ENCODE data around the gene IRF2BP1. TPM values are rescaled to one million over a fixed set of nuclear protein-coding genes. Genes with fewer than 3 reads are reported as not detected.

The IRF2BP1 gene
- total and polyA plus RNA-seq, 2 of the 13 experiments (the other 11 are each of a cell fraction or from before 2014, with no cell fraction given): 4.3 to 14.3 TPM

GRCh38 chr19:45927565-45928261 lies 41.8 kb upstream of the IRF2BP1 start (continued):
- TF ChIP-seq MLLT10 (CRISPR knock-in tag; IDR thresholded peaks at IDR 0.05) (no peak), JUNB (CRISPR knock-in tag; IDR thresholded peaks at IDR 0.05; ENCODE audit: borderline replicate concordance) (no peak; the same call in 1 of the 2 replicates), FIP1L1 (IDR thresholded peaks at IDR 0.05; ENCODE audit: borderline replicate concordance, insufficient read depth, low read depth, low read length) (no peak), ZNF33A (CRISPR knock-in tag; IDR thresholded peaks at IDR 0.05; ENCODE audit: borderline replicate concordance) (no peak), RORA (CRISPR knock-in tag; IDR thresholded peaks at IDR 0.05) (no peak), ZNF484 (CRISPR knock-in tag; IDR thresholded peaks at IDR 0.05; ENCODE audit: borderline replicate concordance, low read depth) (no peak), ZNF367 (CRISPR knock-in tag; IDR thresholded peaks at IDR 0.05; ENCODE audit: borderline replicate concordance) (no peak), ZFP90 (CRISPR knock-in tag; IDR thresholded peaks at IDR 0.05; ENCODE audit: borderline replicate concordance) (no peak), RFX5 (IDR thresholded peaks at IDR 0.05; ENCODE audit: low read depth, low read length) (no peak), ZNF713 (CRISPR knock-in tag; IDR thresholded peaks at IDR 0.05) (no peak), ZNF790 (CRISPR knock-in tag; IDR thresholded peaks at IDR 0.05; ENCODE audit: borderline replicate concordance) (no peak), NFYC (CRISPR knock-in tag; IDR thresholded peaks at IDR 0.05) (peak; percentile 100), MAX (IDR thresholded peaks at IDR 0.05) (peak; percentile 97), CENPX (CRISPR knock-in tag; IDR thresholded peaks at IDR 0.05) (no peak), KDM5A (IDR thresholded peaks at IDR 0.05; ENCODE audit: borderline replicate concordance, low read length) (peak; percentile 61; the same call in 1 of the 2 replicates), ISL2 (CRISPR knock-in tag; IDR thresholded peaks at IDR 0.05) (no peak), CBFB (CRISPR knock-in tag; IDR thresholded peaks at IDR 0.05) (peak; percentile 52; the same call in 1 of the 2 replicates), THAP8 (CRISPR knock-in tag; IDR thresholded peaks at IDR 0.05; ENCODE audit: borderline replicate concordance) (no peak), ZNF432 (CRISPR knock-in tag; IDR thresholded peaks at IDR 0.05; ENCODE audit: borderline replicate concordance) (no peak), BRCA1 (CRISPR knock-in tag; IDR thresholded peaks at IDR 0.05) (no peak), SP1 (IDR thresholded peaks at IDR 0.05) (no peak), SP1 (CRISPR knock-in tag; IDR thresholded peaks at IDR 0.05) (peak; percentile 36; the same call in 1 of the 2 replicates), HNRNPLL (IDR thresholded peaks at IDR 0.05; ENCODE audit: low read depth, low read length, poor library complexity, severe bottlenecking) (peak; percentile 83), MZF1 (CRISPR knock-in tag; IDR thresholded peaks at IDR 0.05; ENCODE audit: borderline replicate concordance) (no peak), ZBTB49 (CRISPR knock-in tag; IDR thresholded peaks at IDR 0.05; ENCODE audit: borderline replicate concordance) (no peak), NR2C2 (CRISPR knock-in tag; IDR thresholded peaks at IDR 0.05; ENCODE audit: borderline replicate concordance) (peak; percentile 97), RFX3 (CRISPR knock-in tag; IDR thresholded peaks at IDR 0.05) (no peak), PHF20 (CRISPR knock-in tag; IDR thresholded peaks at IDR 0.05) (no peak), NBN (conservative IDR thresholded peaks at IDR 0.05) (no peak), ZNF501 (CRISPR knock-in tag; IDR thresholded peaks at IDR 0.05) (peak; percentile 73)

Measured in HepG2 (cell line).